KG1 (cell line): ENCODE measurements around the gene SSR1.
"Not testable (repeated sequence)": the region's sequence is repeated elsewhere in the genome, so short reads cannot be mapped to it uniquely, and the experiment has no call there.

ENCODE experiments used
- DNase-seq: peaks from one replicate; lab custom pipeline; 2025; lab: John Stamatoyannopoulos, UW

The SSR1 gene

DNA sequence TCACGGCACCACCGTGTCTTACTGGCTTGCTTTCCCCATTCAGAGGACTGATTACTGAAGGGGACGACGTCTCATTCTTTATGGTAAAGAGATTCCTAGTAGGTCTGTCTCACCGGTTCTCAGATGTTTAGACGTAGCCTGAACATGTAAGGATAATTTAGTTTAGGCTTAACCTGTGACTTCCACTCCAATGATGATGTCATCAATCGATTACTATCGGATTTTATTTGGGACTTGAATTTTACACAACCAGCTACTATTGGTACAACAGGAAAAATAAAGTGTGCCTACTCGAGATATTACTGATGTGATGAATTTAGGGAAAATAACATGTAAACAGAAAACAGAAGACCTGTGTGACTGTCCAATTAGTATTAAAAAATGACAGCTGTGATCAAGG lies 4.5 kb upstream of the SSR1 start:
- DNase-seq: no peak

DNA sequence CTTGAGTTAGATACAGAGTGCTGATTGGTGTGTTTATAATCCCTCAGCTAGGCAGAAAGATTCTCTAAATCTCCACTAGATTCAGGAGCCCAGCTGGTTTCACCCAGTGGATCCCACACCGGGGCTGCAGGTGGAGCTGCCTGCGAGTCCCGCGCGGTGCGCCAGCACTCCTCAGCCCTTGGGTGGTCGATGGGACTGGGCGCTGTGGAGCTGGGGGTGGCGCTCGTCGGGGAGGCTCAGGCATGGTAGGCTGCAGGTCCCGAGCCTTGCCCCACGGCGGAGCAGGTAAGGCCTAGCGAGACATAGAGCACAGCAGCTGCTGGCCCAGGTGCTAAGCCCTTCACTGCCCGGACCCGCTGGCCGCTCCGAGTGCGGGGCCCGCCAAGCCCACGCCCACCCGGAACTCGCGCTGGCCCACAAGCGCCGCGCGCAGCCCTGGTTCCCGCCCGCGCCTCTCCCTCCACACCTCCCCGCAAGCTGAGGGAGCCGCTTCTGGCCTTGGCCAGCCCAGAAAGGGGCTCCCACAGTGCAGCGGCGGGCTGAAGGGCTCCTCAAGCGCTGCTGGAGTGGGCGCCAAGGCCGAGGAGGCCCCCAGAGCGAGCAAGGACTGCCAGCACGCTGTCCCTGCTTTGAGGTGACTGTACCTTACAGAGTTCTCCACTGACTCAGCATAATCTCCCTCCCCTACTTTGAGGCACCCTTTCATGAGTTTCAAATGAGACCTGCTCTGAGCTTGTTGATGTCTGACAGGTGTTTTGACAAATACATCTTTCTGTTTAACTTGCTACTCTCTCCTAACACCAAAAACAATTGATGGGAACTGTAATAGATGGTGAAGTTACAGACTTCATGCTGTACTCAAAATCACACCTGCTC lies 3.9 kb upstream of the SSR1 start:
- DNase-seq: no peak

DNA sequence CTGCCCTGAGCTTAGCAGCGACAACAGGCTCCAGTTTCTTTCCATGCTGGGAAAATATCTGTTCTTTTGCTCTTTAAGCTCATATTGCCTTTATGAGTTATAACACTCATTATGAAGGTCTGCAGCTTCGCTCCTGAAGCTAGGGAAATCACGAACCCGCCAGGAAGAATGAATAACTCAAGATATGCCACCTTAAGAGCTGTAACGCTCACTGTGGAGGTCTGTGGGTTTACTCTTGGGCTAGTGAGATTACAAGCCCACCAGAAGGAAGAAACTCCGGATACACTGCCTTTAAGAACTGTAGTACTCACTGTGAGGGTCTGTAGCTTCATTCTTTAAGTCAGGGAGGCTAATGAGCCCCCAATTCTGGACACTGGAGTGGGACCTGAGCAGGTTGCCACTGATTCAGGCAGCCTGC lies 3.0 kb upstream of the SSR1 start:
- DNase-seq: no peak

- not testable (repeated sequence) for DNase-seq
These were observed 2.3 kb upstream of the SSR1 start for GRCh38 chr6:7315087-7315947.

- DNase-seq: no peak
These were observed 1.4 kb upstream of the SSR1 start for GRCh38 chr6:7314414-7314813.

GRCh38 chr6:7313505-7314165 lies 636 bp upstream of the SSR1 start:
- DNase-seq: no peak

- DNase-seq: no peak
These were observed 933 bp downstream of the SSR1 start for GRCh38 chr6:7311917-7312615.

DNA sequence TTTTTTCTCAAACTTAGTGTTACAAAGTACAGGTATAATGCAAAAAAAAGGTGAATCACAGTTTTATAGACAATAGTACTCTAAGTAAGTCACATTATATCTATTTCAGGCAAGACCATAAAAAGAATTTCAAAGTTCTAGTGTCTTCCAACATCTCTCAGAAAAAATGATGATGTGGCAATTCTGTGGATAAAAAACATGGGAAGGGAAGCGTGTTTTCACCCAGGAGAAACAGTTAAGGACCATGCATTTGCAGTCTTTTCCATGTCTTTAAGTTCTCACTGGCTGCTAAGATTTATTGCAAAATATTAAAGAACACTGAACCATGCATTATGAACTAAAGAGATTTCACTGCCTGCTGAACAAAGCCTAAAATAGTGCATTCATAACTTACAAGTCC lies 1.8 kb downstream of the SSR1 start:
- no peak for DNase-seq

- no peak for DNase-seq
These were observed 3.9 kb downstream of the SSR1 start for GRCh38 chr6:7309050-7309449.

DNA sequence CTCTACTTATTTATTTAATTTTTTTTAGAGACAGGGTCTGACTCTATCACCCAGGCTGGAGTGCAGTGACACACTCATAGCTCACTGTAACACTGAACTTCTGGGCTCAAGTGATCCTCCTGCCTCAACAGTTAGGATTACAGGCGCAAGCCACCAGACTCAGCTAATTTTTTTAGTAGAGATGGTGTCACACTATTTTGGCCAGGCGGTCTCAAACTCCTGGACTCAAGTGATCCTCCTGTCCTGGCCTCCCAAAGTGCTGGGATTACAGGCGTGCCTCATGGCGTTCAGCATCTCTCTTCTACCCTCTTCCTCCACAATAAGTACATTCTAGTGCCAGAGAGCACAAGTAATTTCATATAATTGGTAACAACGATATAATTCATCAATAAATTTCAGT lies 5.5 kb downstream of the SSR1 start:
- no peak for DNase-seq

DNA sequence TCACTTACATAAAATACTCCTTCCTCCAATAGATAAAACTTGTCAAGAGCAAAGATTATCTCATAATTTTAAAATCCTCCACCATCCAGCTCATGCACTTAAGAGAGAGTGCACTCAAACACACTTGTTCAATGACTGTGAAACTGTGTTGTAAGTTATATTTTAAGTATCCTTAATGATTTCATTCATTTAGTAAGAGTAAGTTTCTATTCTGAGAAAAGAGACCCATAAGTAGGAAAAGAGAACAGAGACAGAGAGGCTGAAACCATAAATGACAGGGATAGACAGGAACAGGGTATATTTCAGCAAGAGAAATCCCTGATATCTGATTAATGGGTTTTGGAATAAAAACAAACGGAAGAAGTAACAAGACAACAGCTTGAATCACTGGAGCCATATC lies 8.2 kb downstream of the SSR1 start:
- DNase-seq: no peak

DNA sequence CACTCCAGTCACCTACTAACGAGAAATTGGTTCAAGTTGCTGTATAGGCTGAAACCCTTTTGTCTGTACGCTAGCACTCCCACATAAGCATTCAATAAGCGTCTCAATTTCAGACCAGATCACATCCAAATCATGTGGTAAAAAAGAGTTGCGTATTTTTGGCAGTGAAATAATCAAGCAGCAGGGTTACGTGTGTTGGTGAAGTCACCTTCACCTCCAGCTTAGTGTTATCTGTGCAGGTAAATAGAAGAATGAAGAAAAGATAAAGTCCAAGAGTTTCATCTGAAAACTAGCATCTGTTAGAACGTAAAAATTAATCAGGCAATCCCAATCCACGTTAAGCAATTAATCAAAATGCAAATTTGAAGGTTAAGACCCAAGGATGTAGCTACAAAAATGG lies 11.3 kb downstream of the SSR1 start:
- no peak for DNase-seq

DNA sequence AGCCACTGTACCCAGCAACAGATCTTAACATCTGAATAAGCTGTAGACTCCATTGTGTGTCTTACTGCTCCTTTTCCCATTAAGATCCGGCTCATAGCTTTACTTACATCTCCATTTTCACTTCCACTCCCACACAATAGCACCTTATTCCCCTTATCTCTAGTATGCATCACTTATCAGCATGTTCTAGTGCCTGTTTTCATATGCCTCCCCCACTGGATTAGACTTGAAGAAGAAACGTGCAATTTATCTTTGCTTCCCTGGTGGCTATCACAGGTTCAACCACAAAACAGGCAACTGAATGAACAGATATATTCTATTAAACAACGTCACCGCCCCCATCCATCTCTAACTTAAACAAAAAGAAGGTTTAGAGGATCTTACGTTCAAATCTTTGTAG lies 12.1 kb downstream of the SSR1 start:
- DNase-seq: no peak

GRCh38 chr6:7298113-7298512 lies 14.9 kb downstream of the SSR1 start:
- DNase-seq: no peak

GRCh38 chr6:7296602-7297001 lies 16.4 kb downstream of the SSR1 start:
- DNase-seq: no peak

DNA sequence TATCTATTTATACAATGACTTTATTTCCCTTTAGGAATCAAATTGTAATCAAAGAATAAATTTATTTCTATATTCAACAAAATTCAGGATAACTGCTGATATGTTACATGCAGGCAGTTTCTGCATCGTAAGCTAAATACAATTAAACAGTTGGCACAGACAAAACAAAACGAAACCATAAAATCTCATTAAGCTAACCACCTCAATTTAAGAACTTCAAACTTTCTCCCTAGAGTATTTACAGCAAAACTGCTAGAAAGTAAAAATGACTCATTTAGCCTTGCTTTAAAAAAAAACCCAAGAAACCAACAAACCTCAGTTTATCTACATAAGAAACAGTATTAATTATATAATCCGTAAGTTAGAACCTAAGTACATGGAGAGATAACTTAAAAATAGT lies 17.1 kb downstream of the SSR1 start:
- no peak for DNase-seq

DNA sequence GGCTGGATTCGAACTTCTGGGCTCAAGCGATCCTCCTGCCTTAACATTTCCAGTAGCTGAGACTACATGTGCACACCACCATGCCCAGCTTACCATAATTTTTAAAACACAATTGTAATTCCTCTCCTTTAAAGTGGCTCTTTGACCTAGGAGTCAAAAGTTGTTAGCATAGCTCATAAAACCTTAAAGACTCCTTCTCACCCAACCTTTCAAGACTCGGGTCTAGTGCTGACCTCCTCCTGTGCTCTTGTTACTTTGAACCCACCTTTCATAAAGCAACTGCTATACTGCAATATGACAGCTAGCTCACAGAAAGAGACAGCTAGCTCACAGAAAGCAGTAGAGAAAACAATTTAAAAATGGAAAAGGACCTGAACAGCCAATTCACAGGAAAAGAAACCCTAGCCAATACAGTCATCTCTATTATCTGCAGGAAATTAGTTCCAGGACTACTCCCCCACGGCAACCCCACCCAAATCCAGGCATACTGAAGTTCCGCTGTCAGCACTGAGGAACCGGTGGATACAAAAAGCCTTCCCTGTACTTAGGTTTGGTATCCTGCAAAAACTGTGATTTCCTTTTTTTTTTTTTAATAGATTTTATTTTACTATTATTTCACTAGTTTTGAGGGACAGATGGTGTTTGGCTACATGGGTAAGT lies 20.3 kb downstream of the SSR1 start:
- DNase-seq: no peak

DNA sequence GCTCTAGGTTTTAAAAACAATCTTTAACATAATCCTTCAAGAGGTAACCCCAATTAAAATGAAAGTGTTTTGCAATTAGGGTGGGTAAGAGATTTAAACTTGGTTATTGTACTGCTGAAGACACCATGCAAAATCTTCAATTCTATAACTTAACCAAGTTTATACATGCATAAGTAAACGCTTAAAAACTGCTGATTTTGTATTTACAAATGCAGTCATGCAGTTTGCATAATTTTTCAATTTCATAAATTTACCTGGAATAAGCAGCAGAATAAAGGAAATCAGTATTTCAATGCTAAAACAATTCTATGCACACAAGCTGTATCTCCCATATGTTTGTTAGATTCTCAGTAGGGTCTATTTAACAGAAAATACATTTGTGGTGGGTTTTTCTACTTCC lies 22.9 kb downstream of the SSR1 start:
- no peak for DNase-seq

DNA sequence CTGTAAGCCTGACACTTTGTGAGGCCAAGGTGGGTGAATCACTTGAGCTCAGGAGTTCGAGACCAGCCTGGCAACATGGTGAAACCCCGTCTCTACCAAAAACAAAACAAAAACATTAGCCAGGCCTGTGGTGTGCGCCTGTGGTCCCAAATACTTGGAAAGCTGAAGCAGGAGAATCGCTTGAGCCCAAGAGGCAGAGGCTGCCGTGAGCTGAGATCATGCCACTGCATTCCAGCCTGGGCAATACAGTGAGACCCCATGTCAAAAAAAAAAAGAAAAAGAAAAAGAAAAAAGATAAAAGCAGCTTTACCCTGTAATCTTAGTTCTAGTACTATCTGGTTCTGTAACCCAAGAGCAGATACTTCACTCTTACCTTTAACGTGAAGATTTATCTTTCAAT lies 27.6 kb downstream of the SSR1 start:
- DNase-seq: no peak

DNA sequence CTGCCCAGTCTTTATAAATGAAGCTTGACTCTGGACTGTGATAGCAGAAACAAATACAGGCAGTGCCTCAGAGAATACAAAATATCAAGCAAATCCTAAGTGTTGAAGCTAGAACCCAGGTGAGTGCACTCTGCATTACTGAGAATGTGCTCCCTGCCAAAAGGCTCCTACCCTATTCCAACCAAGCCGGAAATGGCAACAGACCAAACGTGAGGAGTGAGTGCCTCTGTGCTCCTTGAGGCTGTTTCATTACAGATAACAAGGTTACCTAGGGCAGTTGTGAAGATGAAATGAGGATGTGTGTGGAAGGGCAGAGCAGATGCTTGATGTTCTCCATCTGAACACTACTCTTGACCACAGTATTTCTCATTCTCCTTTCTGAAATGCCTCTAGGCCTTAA lies 29.3 kb downstream of the SSR1 start:
- DNase-seq: no peak

DNA sequence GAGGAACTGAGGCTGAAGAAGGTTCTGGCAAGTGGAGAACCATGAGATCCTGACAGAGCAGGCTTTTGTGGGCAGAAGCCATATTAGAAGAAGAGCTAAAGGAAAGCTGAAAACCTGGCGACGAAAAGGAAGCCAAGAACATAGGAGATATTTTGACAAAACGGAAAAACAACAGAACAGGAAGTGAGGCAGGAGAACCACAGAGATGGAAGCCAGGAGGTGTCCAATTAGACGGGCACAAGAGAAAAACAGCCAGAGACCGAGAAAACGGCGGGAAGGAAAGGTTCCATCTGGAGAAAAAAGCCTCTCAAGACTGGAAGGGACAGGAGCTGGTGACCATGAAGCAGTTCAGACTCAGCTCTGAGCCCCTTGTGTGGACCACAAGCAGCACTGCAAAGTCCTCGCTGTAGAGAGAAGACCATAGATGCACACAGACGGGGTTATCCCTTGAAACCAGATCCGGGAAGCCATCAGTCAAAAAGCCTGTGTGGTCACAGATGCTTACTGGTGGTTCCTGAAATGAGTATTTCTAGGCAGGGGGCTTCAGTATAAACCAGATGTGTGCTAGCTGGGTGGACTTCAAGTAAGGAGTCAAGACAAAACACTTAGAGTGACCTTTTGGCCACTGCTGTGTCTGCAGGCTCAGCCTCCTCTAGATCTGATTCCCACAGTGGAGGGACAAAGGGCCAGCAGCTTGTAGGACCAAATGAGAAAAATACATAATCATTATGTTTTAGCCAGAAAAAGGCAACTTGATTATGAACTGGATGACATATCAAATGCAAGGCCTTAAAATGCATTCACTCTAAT lies 30.7 kb downstream of the SSR1 start:
- DNase-seq: no peak
